ENCODE results near the gene KCNC1. TPM values are rescaled to one million over a fixed set of nuclear protein-coding genes. Genes with fewer than 3 reads are reported as not detected.

Gene KCNC1
- total RNA-seq, 4 donors from 2014 or later, result 0.14 TPM; not detected in 3

- Histone ChIP-seq H3K27ac (peak overlapping the region in 2 of 4 donors; percentile 22 to 25), H3K36me3 (no peaks in the 10 kb centered on the region), H3K4me1 (no peaks in the 10 kb centered on the region), H3K9me3 (no peaks in the 10 kb centered on the region), H3K27me3 (no peaks in the 10 kb centered on the region), H3K4me3 (no peak overlapping the region)
- in situ Hi-C loops (cut with MboI; ENCODE audit: low pct_ligation_motif_present in 1 of 4, low pct_unique_long_range_greater_than_20kb in 1 of 4, low sequenced_read_pairs in 3 of 4), result no loop called here
- TF ChIP-seq POLR2AphosphoS5 (IDR thresholded peaks at IDR 0.05), result peak; percentile 43 to 65 (median 57)
- no peak for TF ChIP-seq CTCF (IDR thresholded peaks at IDR 0.05)
- TF ChIP-seq EP300 (IDR thresholded peaks at IDR 0.05; ENCODE audit: low read depth), result no peak
- no peak for TF ChIP-seq POLR2A (IDR thresholded peaks at IDR 0.05)
- peak; percentile 19 for DNase-seq
- 67 to 82% methylated on average over 3 to 9 of the region's 9 CpGs for WGBS, 2 donors (ENCODE audit: low coverage in 1 of 2)
- intact Hi-C loops (cut with DNase I; ENCODE audit: low total_unique reads), result no loop called here
These were observed 93.8 kb downstream of the KCNC1 start for GRCh38 chr11:17828311-17828751.

- Histone ChIP-seq H3K27me3 (no peaks in the 10 kb centered on the region), H3K27ac (no peak overlapping the region), H3K4me3 (no peak overlapping the region), H3K4me1 (no peaks in the 10 kb centered on the region), H3K36me3 (no peaks in the 10 kb centered on the region), H3K9me3 (no peaks in the 10 kb centered on the region)
- intact Hi-C loops (cut with DNase I; ENCODE audit: low total_unique reads), result no loop called here
- 91% methylated on average over 1 of the region's 1 CpG; no CpG with 5 or more reads in 1 of the 2 donors for WGBS, 2 donors (ENCODE audit: low coverage in 1 of 2)
- in situ Hi-C loops (cut with MboI; ENCODE audit: low pct_ligation_motif_present in 1 of 4, low pct_unique_long_range_greater_than_20kb in 1 of 4, low sequenced_read_pairs in 3 of 4), result no loop called here
- no peak for DNase-seq
- no peak for TF ChIP-seq POLR2A (IDR thresholded peaks at IDR 0.05)
- no peak for TF ChIP-seq POLR2AphosphoS5 (IDR thresholded peaks at IDR 0.05)
- TF ChIP-seq CTCF (IDR thresholded peaks at IDR 0.05), result no peak
- no peak for TF ChIP-seq EP300 (IDR thresholded peaks at IDR 0.05; ENCODE audit: low read depth)
These were observed 96.6 kb downstream of the KCNC1 start for GRCh38 chr11:17831228-17831627.

GRCh38 chr11:17831883-17832282 lies 97.3 kb downstream of the KCNC1 start:
- no peak overlapping the region for H3K4me3 ChIP-seq
- no peaks in the 10 kb centered on the region for H3K9me3 ChIP-seq
- no peaks in the 10 kb centered on the region for H3K4me1 ChIP-seq
- intact Hi-C loops (cut with DNase I; ENCODE audit: low total_unique reads) (no loop called here), in situ Hi-C loops (cut with MboI; ENCODE audit: low pct_ligation_motif_present in 1 of 4, low pct_unique_long_range_greater_than_20kb in 1 of 4, low sequenced_read_pairs in 3 of 4) (no loop called here)
- no peaks in the 10 kb centered on the region for H3K27me3 ChIP-seq
- WGBS, 2 donors (ENCODE audit: low coverage in 1 of 2), result 94 to 100% methylated on average over 2 to 3 of the region's 3 CpGs
- no peaks in the 10 kb centered on the region for H3K36me3 ChIP-seq
- TF ChIP-seq POLR2AphosphoS5 (IDR thresholded peaks at IDR 0.05) (no peak), CTCF (IDR thresholded peaks at IDR 0.05) (no peak), POLR2A (IDR thresholded peaks at IDR 0.05) (no peak), EP300 (IDR thresholded peaks at IDR 0.05; ENCODE audit: low read depth) (no peak)
- H3K27ac ChIP-seq, result no peak overlapping the region
- DNase-seq, result no peak

Other genes starting within 250 kb of the KCNC1 start
- gene USH1C, start 190.4 kb upstream of the KCNC1 start, total RNA-seq, result 1,000 to 10,000 TPM in 1 of 4 donors, 100 to 1,000 TPM in 3; 110 to 1,022 (median 157) TPM
- not detected for gene OTOG, start 187.5 kb upstream of the KCNC1 start, total RNA-seq
- gene MYOD1, start 15.2 kb upstream of the KCNC1 start, total RNA-seq, result not detected